SK-N-SH treated with all-trans-retinoic acid at 6 μM for 48 hours (cell line): Measurements from ENCODE around the gene SIL1.

ENCODE experiments used
- ATAC-seq: fragments of 200-7000 bp; cut with Tn5 transposase; 3 replicates; pipeline ENCODE4 v1.9.1; 2020; ENCODE audit warnings: mild to moderate bottlenecking, moderate library complexity
- ARNTL ChIP-seq: fragments of 450-650 bp; formaldehyde crosslinking; IDR thresholded peaks from 2 replicates; pipeline ENCODE4 v1.5.0; 2020; ENCODE audit warnings: low read depth, mild to moderate bottlenecking, moderate library complexity, borderline replicate concordance
- BACH2 ChIP-seq: fragments of 250-450 bp; sonication (Bioruptor Pico); IDR thresholded peaks from 2 replicates; pipeline ENCODE4 v1.9.0; 2021; ENCODE audit warnings: mild to moderate bottlenecking, borderline replicate concordance
- CSDC2 ChIP-seq: fragments of 250-450 bp; sonication (Bioruptor Pico); IDR thresholded peaks from 2 replicates; pipeline ENCODE4 v1.5.0; 2020; ENCODE audit warnings: mild to moderate bottlenecking, moderate library complexity
- ESRRG ChIP-seq: fragments of 250-450 bp; sonication (Bioruptor Pico); IDR thresholded peaks from 2 replicates; pipeline ENCODE4 v1.6.1; 2021; ENCODE audit warnings: mild to moderate bottlenecking
- GLIS3 ChIP-seq: fragments of 250-450 bp; sonication (Bioruptor Pico); IDR thresholded peaks from 2 replicates; pipeline ENCODE4 v1.5.0; 2020; ENCODE audit warnings: mild to moderate bottlenecking, moderate library complexity
- ISL1 ChIP-seq: fragments of 250-450 bp; sonication (Bioruptor Pico); IDR thresholded peaks from 2 replicates; pipeline ENCODE4 v2.1.2; 2022; ENCODE audit warnings: mild to moderate bottlenecking, moderate library complexity
- OSR1 ChIP-seq: fragments of 250-450 bp; sonication (Bioruptor Pico); IDR thresholded peaks from 2 replicates; pipeline ENCODE4 v1.8.0; 2022; ENCODE audit warnings: moderate library complexity, mild to moderate bottlenecking, inconsistent platforms
- PATZ1 ChIP-seq: fragments of 250-450 bp; sonication (Bioruptor Pico); IDR thresholded peaks from 2 replicates; pipeline ENCODE4 v1.8.0; 2020; ENCODE audit warnings: mild to moderate bottlenecking, moderate library complexity, borderline replicate concordance
- PPARA ChIP-seq: fragments of 250-450 bp; sonication (Bioruptor Pico); IDR thresholded peaks from 2 replicates; pipeline ENCODE4 v1.5.0; 2020; ENCODE audit warnings: mild to moderate bottlenecking, borderline replicate concordance
- RARB ChIP-seq: fragments of 250-450 bp; sonication (Bioruptor Pico); IDR thresholded peaks from 2 replicates; pipeline ENCODE4 v1.8.0; 2021; ENCODE audit warnings: mild to moderate bottlenecking, moderate library complexity
- SNAI2 ChIP-seq: fragments of 250-450 bp; sonication (Bioruptor Pico); IDR thresholded peaks from 2 replicates; pipeline ENCODE4 v1.5.0; 2020; ENCODE audit warnings: mild to moderate bottlenecking, moderate library complexity
- TCF4 ChIP-seq: fragments of 250-450 bp; sonication (Bioruptor Pico); IDR thresholded peaks from 2 replicates; pipeline ENCODE4 v1.8.0; 2021; ENCODE audit warnings: mild to moderate bottlenecking, moderate library complexity, borderline replicate concordance
- TOX ChIP-seq: fragments of 250-450 bp; sonication (Bioruptor Pico); IDR thresholded peaks from 2 replicates; pipeline ENCODE4 v1.8.0; 2021; ENCODE audit warnings: mild to moderate bottlenecking, moderate library complexity, borderline replicate concordance
- TSHZ2 ChIP-seq: fragments of 250-450 bp; sonication (Bioruptor Pico); IDR thresholded peaks from 2 replicates; pipeline ENCODE4 v1.5.0; 2020; ENCODE audit warnings: mild to moderate bottlenecking, moderate library complexity
- ZNF565 ChIP-seq: fragments of 450-650 bp; formaldehyde crosslinking; conservative IDR thresholded peaks from 2 replicates; pipeline ENCODE4 v1.5.0; 2020; ENCODE audit warnings: low read depth, mild to moderate bottlenecking, moderate library complexity
- ZNF70 ChIP-seq: fragments of 450-650 bp; formaldehyde crosslinking; IDR thresholded peaks from 2 replicates; pipeline ENCODE4 v1.5.0; 2020; ENCODE audit warnings: mild to moderate bottlenecking, moderate library complexity
- ZNF8 ChIP-seq: fragments of 450-650 bp; formaldehyde crosslinking; IDR thresholded peaks from 2 replicates; pipeline ENCODE4 v1.5.0; 2020; ENCODE audit warnings: mild to moderate bottlenecking, moderate library complexity
- TF ChIP-seq, protein P1 (sequence below): fragments of 250-450 bp; sonication (Bioruptor Pico); IDR thresholded peaks from 2 replicates; pipeline ENCODE4 v1.8.0; 2021; ENCODE audit warnings: low read depth, mild to moderate bottlenecking, moderate library complexity, borderline replicate concordance
- TF ChIP-seq, protein P2 (sequence below): fragments of 250-450 bp; sonication (Bioruptor Pico); IDR thresholded peaks from 2 replicates; pipeline ENCODE4 v1.5.1; 2021; ENCODE audit warnings: mild to moderate bottlenecking, moderate library complexity

The SIL1 gene

DNA sequence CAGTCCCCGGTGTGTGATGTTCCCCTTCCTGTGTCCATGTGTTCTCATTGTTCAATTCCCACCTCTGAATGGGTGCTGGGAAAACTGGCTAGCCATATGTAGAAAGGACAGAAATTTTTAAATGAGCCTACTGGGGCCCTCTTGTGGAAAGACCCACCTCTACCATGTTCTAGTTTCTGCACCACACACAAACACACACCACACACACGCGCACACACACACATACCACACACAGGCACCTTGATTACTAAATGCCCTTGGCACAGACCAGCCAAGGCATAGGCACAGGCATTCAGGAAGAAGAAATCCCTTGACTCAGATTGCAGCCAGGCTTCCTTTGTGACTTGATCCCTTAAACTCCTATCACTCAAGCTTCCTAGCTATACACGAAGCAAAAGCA, 60.5 kb downstream of the SIL1 start:
- peak; percentile 53 for ATAC-seq
- no peak for TF ChIP-seq TCF4 (CRISPR knock-in tag)
- TF ChIP-seq BACH2 (CRISPR knock-in tag): no peak
- TF ChIP-seq TSHZ2 (CRISPR knock-in tag): no peak
- no peak for TF ChIP-seq TOX (CRISPR knock-in tag)
- TF ChIP-seq ZNF70 (CRISPR knock-in tag): no peak
- TF ChIP-seq, protein P1, sequence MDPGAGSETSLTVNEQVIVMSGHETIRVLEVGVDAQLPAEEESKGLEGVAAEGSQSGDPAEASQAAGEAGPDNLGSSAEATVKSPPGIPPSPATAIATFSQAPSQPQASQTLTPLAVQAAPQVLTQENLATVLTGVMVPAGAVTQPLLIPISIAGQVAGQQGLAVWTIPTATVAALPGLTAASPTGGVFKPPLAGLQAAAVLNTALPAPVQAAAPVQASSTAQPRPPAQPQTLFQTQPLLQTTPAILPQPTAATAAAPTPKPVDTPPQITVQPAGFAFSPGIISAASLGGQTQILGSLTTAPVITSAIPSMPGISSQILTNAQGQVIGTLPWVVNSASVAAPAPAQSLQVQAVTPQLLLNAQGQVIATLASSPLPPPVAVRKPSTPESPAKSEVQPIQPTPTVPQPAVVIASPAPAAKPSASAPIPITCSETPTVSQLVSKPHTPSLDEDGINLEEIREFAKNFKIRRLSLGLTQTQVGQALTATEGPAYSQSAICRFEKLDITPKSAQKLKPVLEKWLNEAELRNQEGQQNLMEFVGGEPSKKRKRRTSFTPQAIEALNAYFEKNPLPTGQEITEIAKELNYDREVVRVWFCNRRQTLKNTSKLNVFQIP: no peak
- TF ChIP-seq ESRRG: no peak
- TF ChIP-seq OSR1 (CRISPR knock-in tag): no peak
- no peak for TF ChIP-seq RARB (CRISPR knock-in tag)
- TF ChIP-seq ZNF8 (CRISPR knock-in tag): no peak
- TF ChIP-seq PPARA (CRISPR knock-in tag): no peak
- no peak for TF ChIP-seq SNAI2 (CRISPR knock-in tag)
- TF ChIP-seq, protein P2, sequence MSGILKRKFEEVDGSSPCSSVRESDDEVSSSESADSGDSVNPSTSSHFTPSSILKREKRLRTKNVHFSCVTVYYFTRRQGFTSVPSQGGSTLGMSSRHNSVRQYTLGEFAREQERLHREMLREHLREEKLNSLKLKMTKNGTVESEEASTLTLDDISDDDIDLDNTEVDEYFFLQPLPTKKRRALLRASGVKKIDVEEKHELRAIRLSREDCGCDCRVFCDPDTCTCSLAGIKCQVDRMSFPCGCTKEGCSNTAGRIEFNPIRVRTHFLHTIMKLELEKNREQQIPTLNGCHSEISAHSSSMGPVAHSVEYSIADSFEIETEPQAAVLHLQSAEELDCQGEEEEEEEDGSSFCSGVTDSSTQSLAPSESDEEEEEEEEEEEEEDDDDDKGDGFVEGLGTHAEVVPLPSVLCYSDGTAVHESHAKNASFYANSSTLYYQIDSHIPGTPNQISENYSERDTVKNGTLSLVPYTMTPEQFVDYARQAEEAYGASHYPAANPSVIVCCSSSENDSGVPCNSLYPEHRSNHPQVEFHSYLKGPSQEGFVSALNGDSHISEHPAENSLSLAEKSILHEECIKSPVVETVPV: no peak
- no peak for TF ChIP-seq ARNTL (CRISPR knock-in tag)

DNA sequence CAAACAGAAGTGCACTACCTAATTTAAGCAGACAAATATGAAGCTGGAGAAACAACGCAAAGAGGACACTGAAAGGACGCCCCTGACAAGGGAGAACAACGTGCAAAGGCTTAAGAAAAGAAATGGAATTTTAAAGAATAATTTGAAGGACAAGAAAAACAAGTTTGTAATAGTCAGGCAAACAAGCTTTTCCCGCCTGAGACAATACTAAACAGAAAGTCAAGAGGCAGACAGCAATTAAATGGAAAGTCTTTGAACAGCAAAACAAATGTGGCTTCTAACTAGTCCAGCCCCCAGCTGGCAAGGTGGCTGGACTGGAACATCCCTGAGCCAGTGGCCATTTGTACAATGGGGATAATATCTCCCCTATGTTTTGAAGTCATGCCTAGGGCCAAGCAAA, 63.3 kb downstream of the SIL1 start:
- ATAC-seq: no peak
- no peak for TF ChIP-seq ESRRG
- TF ChIP-seq GLIS3 (CRISPR knock-in tag): no peak
- TF ChIP-seq ZNF8 (CRISPR knock-in tag): no peak
- TF ChIP-seq, protein P1: no peak
- no peak for TF ChIP-seq ARNTL (CRISPR knock-in tag)
- no peak for TF ChIP-seq RARB (CRISPR knock-in tag)
- TF ChIP-seq ISL1 (CRISPR knock-in tag): no peak
- TF ChIP-seq ZNF565 (CRISPR knock-in tag): no peak
- TF ChIP-seq CSDC2 (CRISPR knock-in tag): no peak

DNA sequence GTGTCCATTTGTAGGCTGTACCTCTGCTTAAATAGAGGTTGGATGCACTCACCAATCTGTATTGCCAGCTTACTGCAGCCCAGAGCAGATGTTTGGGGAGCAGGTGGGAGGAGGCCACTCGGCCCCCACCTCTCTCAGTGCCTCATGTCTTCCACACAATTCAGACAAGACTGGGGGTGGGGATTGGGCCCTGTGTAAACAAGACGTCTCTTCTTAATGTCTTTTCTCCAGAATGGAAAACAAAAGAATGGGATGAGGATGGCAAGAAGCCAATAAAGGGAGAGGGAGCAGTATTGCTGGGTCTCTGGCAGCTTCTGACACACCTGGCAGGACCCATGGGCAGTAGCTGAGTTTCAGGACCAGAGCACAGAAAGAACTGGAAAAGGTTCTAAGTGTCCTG, 64.9 kb downstream of the SIL1 start:
- ATAC-seq: no peak
- TF ChIP-seq PATZ1 (CRISPR knock-in tag) (no peak), TSHZ2 (CRISPR knock-in tag) (no peak), GLIS3 (CRISPR knock-in tag) (no peak), ARNTL (CRISPR knock-in tag) (no peak), ISL1 (CRISPR knock-in tag) (no peak), RARB (CRISPR knock-in tag) (no peak), ZNF565 (CRISPR knock-in tag) (no peak), ESRRG (no peak), ZNF70 (CRISPR knock-in tag) (no peak)
- TF ChIP-seq, protein P2: no peak
- TF ChIP-seq, protein P1: no peak
